H9 (cell line): ENCODE data around the gene TCF4. TPM values are rescaled to one million over a fixed set of nuclear protein-coding genes. Genes with fewer than 3 reads are reported as not detected.

ENCODE experiments used
- DNase-seq: peaks from one replicate; pipeline ENCODE4 v3.0.0-alpha.2; 2017
- H2AFZ ChIP-seq: one replicate; pipeline ENCODE4 v1.6.1; 2013; ENCODE audit warnings: mild to moderate bottlenecking, low read length, control low read depth, moderate library complexity
- H2AK5ac ChIP-seq: 2 replicates; pipeline ENCODE4 v1.6.1; 2013; ENCODE audit warnings: low read length, control low read depth, mixed read lengths; ENCODE audit not compliant: insufficient read length
- H2BK120ac ChIP-seq: one replicate; pipeline ENCODE4 v1.6.1; 2013; ENCODE audit warnings: low read depth, mild to moderate bottlenecking, low read length, control low read depth, inconsistent platforms; ENCODE audit not compliant: poor library complexity, severe bottlenecking
- H2BK12ac ChIP-seq: 2 replicates; pipeline ENCODE4 v1.6.1; 2013; ENCODE audit warnings: low read length, control low read depth, mixed read lengths, low read depth; ENCODE audit not compliant: insufficient read length
- H2BK15ac ChIP-seq: 2 replicates; pipeline ENCODE4 v1.6.1; 2013; ENCODE audit warnings: low read depth, low read length, control low read depth
- H2BK20ac ChIP-seq: one replicate; pipeline ENCODE4 v1.6.1; 2013; ENCODE audit warnings: low read depth, mild to moderate bottlenecking, low read length, control low read depth, inconsistent platforms; ENCODE audit not compliant: poor library complexity, severe bottlenecking
- H2BK5ac ChIP-seq: 2 replicates; pipeline ENCODE4 v1.6.1; 2013; ENCODE audit warnings: low read length, control low read depth, mixed read lengths; ENCODE audit not compliant: insufficient read length
- H3K14ac ChIP-seq: 2 replicates; pipeline ENCODE4 v1.6.1; 2013; ENCODE audit warnings: low read length, control low read depth; ENCODE audit not compliant: insufficient read depth
- H3K18ac ChIP-seq: 2 replicates; pipeline ENCODE4 v1.6.1; 2013; ENCODE audit warnings: low read depth, mild to moderate bottlenecking, mixed read lengths, low read length, control low read depth; ENCODE audit not compliant: insufficient read length
- H3K23ac ChIP-seq: 2 replicates; pipeline ENCODE4 v1.6.1; 2013; ENCODE audit warnings: low read length, control low read depth, mixed read lengths, low read depth; ENCODE audit not compliant: insufficient read length
- H3K23me2 ChIP-seq: 2 replicates; pipeline ENCODE4 v1.6.1; 2013; ENCODE audit warnings: low read depth, mild to moderate bottlenecking, mixed read lengths, low read length, control low read depth; ENCODE audit not compliant: insufficient read length, poor library complexity, severe bottlenecking
- H3K27ac ChIP-seq: 2 replicates; pipeline ENCODE4 v1.5.1; 2013; ENCODE audit warnings: low read length, control low read depth, mixed read lengths, low read depth; ENCODE audit not compliant: insufficient read length
- H3K27me3 ChIP-seq: 2 replicates; pipeline ENCODE4 v1.6.1; 2013; ENCODE audit warnings: low read length, control low read depth, inconsistent platforms; ENCODE audit not compliant: insufficient read depth
- H3K4ac ChIP-seq: 2 replicates; pipeline ENCODE4 v1.6.1; 2013; ENCODE audit warnings: low read depth, mild to moderate bottlenecking, control low read depth, inconsistent platforms, low read length, moderate library complexity
- H3K4me1 ChIP-seq: 2 replicates; pipeline ENCODE4 v1.6.1; 2013; ENCODE audit warnings: low read length, control low read depth, inconsistent platforms; ENCODE audit not compliant: insufficient read depth
- H3K4me2 ChIP-seq: 2 replicates; pipeline ENCODE4 v1.6.1; 2013; ENCODE audit warnings: low read length, control low read depth, mixed read lengths; ENCODE audit not compliant: insufficient read length, insufficient read depth
- H3K56ac ChIP-seq: 2 replicates; pipeline ENCODE4 v1.6.1; 2013; ENCODE audit warnings: low read depth, mild to moderate bottlenecking, mixed read lengths, low read length, control low read depth; ENCODE audit not compliant: insufficient read length
- H3K79me1 ChIP-seq: 2 replicates; pipeline ENCODE4 v1.6.1; 2013; ENCODE audit warnings: low read depth, mild to moderate bottlenecking, moderate library complexity, low read length, control low read depth, inconsistent platforms; ENCODE audit not compliant: insufficient read depth, poor library complexity, severe bottlenecking
- H3K79me2 ChIP-seq: 2 replicates; pipeline ENCODE4 v1.6.1; 2013; ENCODE audit warnings: low read length, control low read depth, inconsistent platforms; ENCODE audit not compliant: insufficient read depth
- H3K9ac ChIP-seq: 2 replicates; pipeline ENCODE4 v1.6.1; 2013; ENCODE audit warnings: low read length, control low read depth, mixed read lengths; ENCODE audit not compliant: insufficient read length; ENCODE audit errors: extremely low read depth
- H3K9me3 ChIP-seq: one replicate; pipeline ENCODE4 v1.6.1; 2013; ENCODE audit warnings: low read depth, low read length, inconsistent platforms; ENCODE audit not compliant: control insufficient read depth
- H3T11ph ChIP-seq: one replicate; pipeline ENCODE4 v1.6.1; 2013; ENCODE audit warnings: mild to moderate bottlenecking, low read length, control low read depth, inconsistent platforms
- H4K20me1 ChIP-seq: one replicate; pipeline ENCODE4 v1.6.1; 2013; ENCODE audit not compliant: control insufficient read depth, insufficient read length, insufficient read depth
- H4K5ac ChIP-seq: 2 replicates; pipeline ENCODE4 v1.6.1; 2013; ENCODE audit warnings: low read depth, mild to moderate bottlenecking, mixed read lengths, low read length, control low read depth; ENCODE audit not compliant: insufficient read length
- H4K8ac ChIP-seq: replicated peaks from 2 replicates; pipeline ENCODE4 v1.6.1; 2013; ENCODE audit warnings: low read length, control low read depth, mixed read lengths, low read depth; ENCODE audit not compliant: insufficient read length
- H4K91ac ChIP-seq: 2 replicates; pipeline ENCODE4 v1.6.1; 2013; ENCODE audit warnings: low read depth, mild to moderate bottlenecking, moderate library complexity, mixed read lengths, low read length, control low read depth; ENCODE audit not compliant: insufficient read length
- H3K27ac Mint-ChIP-seq, 3 experiments: 2 replicates in 2 of 3; 3 replicates in 1 of 3; pipeline ENCODE4 v1.8.0; 2020 to 2021; ENCODE audit warnings: mixed read lengths in 3 of 3, mild to moderate bottlenecking in 1 of 3, moderate library complexity in 1 of 3
- H3K27me3 Mint-ChIP-seq: 2 replicates; pipeline ENCODE4 v1.8.0; 2021; ENCODE audit warnings: low read depth, mild to moderate bottlenecking, moderate library complexity, mixed read lengths
- H3K36me3 Mint-ChIP-seq, 3 experiments: 2 replicates in 2 of 3; 3 replicates in 1 of 3; pipeline ENCODE4 v1.8.0; 2020 to 2021; ENCODE audit warnings: low read depth in 3 of 3, mixed read lengths in 3 of 3; ENCODE audit not compliant: insufficient read depth in 1 of 3
- H3K4me1 Mint-ChIP-seq, 2 experiments: 2 replicates each; pipeline ENCODE4 v1.8.0; 2020; ENCODE audit warnings: mixed read lengths in 2 of 2
- H3K4me3 Mint-ChIP-seq, 2 experiments: 2 replicates in 1 of 2; 3 replicates in 1 of 2; pipeline ENCODE4 v1.8.0; 2020 to 2021; ENCODE audit warnings: mild to moderate bottlenecking in 2 of 2, mixed read lengths in 2 of 2, moderate library complexity in 1 of 2
- H3K9me3 Mint-ChIP-seq, 2 experiments: 2 replicates in 1 of 2; 3 replicates in 1 of 2; pipeline ENCODE4 v1.8.0; 2020; ENCODE audit warnings: mild to moderate bottlenecking in 2 of 2, mixed read lengths in 2 of 2, moderate library complexity in 1 of 2
- CTCF ChIP-seq: fragments of 200-600 bp; sonication (generic); conservative IDR thresholded peaks from 3 replicates; pipeline ENCODE4 v1.8.0; 2021; ENCODE audit warnings: antibody characterized with exemption, mild to moderate bottlenecking
- WGBS: extraction: QIAGEN DNeasy Blood & Tissue Kit; methylation state at CpG from one replicate; pipeline ENCODE4 v1.1.7; 2013; ENCODE audit warnings: missing lambda C conversion rate, low lambda C conversion rate, mixed read lengths; ENCODE audit not compliant: insufficient read length; ENCODE audit errors: extremely low coverage; 5-methylcytosine and 5-hydroxymethylcytosine counted together
- total RNA-seq: library from RNA; stranded (reverse); gene quantifications from 2 replicates; pipeline ENCODE4 v1.2.1, GENCODE V29; 2021

Gene TCF4
- total RNA-seq, 1 experiment from 2014 or later: 99.4 TPM

DNA sequence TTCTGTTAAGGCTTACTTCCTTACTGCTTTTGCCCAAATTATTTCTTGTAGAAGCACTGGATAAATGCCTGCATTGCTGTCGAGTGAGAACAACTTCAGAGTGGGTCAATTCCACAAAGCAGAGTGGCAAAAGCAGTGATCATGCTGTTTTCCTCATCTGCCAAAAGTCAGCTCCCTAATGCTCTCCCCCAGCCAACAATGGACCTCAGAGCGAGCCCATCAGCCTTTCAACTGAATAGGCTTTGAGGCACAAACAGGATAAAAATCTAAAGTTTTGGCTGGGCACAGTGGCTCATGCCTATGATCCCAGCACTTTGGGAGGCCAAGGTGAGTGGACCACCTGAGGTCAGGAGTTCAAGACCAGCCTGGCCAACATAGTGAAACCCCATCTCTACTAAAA is 222.7 kb downstream of the TCF4 start:
- no peak overlapping the region for H3K14ac ChIP-seq
- Mint-ChIP-seq H3K4me1 (peaks cover 20 to 29% of the 10 kb centered on the region in 2 experiments), H3K27me3 (no peaks in the 10 kb centered on the region), H3K4me3 (no peak overlapping the region), H3K9me3 (no peaks in the 10 kb centered on the region), H3K36me3 (peaks cover 0 to 15% (median 3%) of the 10 kb centered on the region in 3 experiments; a peak in 5 of 7 replicates), H3K27ac (no peak overlapping the region)
- no CpG with 5 or more reads among the region's 2 CpGs for WGBS
- no peak overlapping the region for H2AK5ac ChIP-seq
- no peak overlapping the region for H4K5ac ChIP-seq
- no peak for DNase-seq
- no peak overlapping the region for H2BK120ac ChIP-seq
- no peak overlapping the region for H2BK20ac ChIP-seq
- no peak overlapping the region for H3K9ac ChIP-seq
- no peak overlapping the region for H3K56ac ChIP-seq
- no peak overlapping the region for H2AFZ ChIP-seq
- H3K27ac ChIP-seq: no peak overlapping the region
- H3K23ac ChIP-seq: no peak overlapping the region
- H3K9me3 ChIP-seq: no peaks in the 10 kb centered on the region
- H2BK15ac ChIP-seq: no peak overlapping the region
- H3K4ac ChIP-seq: no peak overlapping the region
- peaks cover 6% of the 10 kb centered on the region; the same call in 1 of the 2 replicates for H3K4me1 ChIP-seq
- no peaks in the 10 kb centered on the region for H3K23me2 ChIP-seq
- H4K20me1 ChIP-seq: no peaks in the 10 kb centered on the region
- H3K79me1 ChIP-seq: peaks cover 5% of the 10 kb centered on the region
- no peak overlapping the region for H2BK5ac ChIP-seq
- H3K79me2 ChIP-seq: no peaks in the 10 kb centered on the region; the same call in 1 of the 2 replicates
- H3K18ac ChIP-seq: no peak overlapping the region
- H3K27me3 ChIP-seq: no peaks in the 10 kb centered on the region
- H3K4me2 ChIP-seq: no peak overlapping the region
- no peak overlapping the region for H4K8ac ChIP-seq
- H3T11ph ChIP-seq: no peak overlapping the region
- H4K91ac ChIP-seq: no peak overlapping the region
- H2BK12ac ChIP-seq: no peak overlapping the region
- no peak for TF ChIP-seq CTCF
